HFFc6 (cell line): ENCODE data around the gene FGFR3. TPM values are rescaled to one million over a fixed set of nuclear protein-coding genes. Genes with fewer than 3 reads are reported as not detected.

Experiments
- DNase-seq: peaks from one replicate; pipeline ENCODE4 v3.0.0-alpha.2; 2018
- H3K27ac Mint-ChIP-seq: 2 replicates; pipeline ENCODE4 v1.8.0; 2020; ENCODE audit warnings: mild to moderate bottlenecking, mixed read lengths
- H3K27me3 Mint-ChIP-seq: 2 replicates; pipeline ENCODE4 v1.8.0; 2021; ENCODE audit warnings: mild to moderate bottlenecking, moderate library complexity, mixed read lengths; ENCODE audit not compliant: insufficient read depth
- H3K36me3 Mint-ChIP-seq: 2 replicates; pipeline ENCODE4 v1.8.0; 2021; ENCODE audit warnings: low read depth, mixed read lengths
- H3K4me1 Mint-ChIP-seq: 2 replicates; pipeline ENCODE4 v1.8.0; 2020; ENCODE audit warnings: low read depth, mixed read lengths
- H3K4me3 Mint-ChIP-seq: 2 replicates; pipeline ENCODE4 v1.8.0; 2020; ENCODE audit warnings: mild to moderate bottlenecking, moderate library complexity, mixed read lengths
- H3K9me3 Mint-ChIP-seq: 2 replicates; pipeline ENCODE4 v1.8.0; 2020; ENCODE audit warnings: mild to moderate bottlenecking, mixed read lengths
- long read RNA-seq: library from polyadenylated mRNA; unstranded; transcript quantifications from one replicate; pipeline ENCODE4 v2.0.0, GENCODE V29; 2019
- total RNA-seq, 6 experiments: library from RNA; stranded (reverse); fragmentation: NEBNext Ultra II Directional; extraction: Animal tissue kit (Norgen Biotek cat#: 25700); gene quantifications; 2 replicates in 1 of 6; 3 replicates in 5 of 6; pipeline ENCODE4 v1.2.3, GENCODE V29; 2021
- TF ChIP-seq, protein P1 (sequence below): fragments of 200-600 bp; sonication (generic); IDR thresholded peaks from 2 replicates; pipeline ENCODE4 v1.5.0; 2021; ENCODE audit warnings: antibody characterized with exemption, mild to moderate bottlenecking

FGFR3 gene
- total RNA-seq = 1 to 10 TPM in 1 of 6 experiments, under 1 TPM in 5; 0.59 to 1.6 (median 0.75) TPM
- long read RNA-seq = 0 reads

DNA sequence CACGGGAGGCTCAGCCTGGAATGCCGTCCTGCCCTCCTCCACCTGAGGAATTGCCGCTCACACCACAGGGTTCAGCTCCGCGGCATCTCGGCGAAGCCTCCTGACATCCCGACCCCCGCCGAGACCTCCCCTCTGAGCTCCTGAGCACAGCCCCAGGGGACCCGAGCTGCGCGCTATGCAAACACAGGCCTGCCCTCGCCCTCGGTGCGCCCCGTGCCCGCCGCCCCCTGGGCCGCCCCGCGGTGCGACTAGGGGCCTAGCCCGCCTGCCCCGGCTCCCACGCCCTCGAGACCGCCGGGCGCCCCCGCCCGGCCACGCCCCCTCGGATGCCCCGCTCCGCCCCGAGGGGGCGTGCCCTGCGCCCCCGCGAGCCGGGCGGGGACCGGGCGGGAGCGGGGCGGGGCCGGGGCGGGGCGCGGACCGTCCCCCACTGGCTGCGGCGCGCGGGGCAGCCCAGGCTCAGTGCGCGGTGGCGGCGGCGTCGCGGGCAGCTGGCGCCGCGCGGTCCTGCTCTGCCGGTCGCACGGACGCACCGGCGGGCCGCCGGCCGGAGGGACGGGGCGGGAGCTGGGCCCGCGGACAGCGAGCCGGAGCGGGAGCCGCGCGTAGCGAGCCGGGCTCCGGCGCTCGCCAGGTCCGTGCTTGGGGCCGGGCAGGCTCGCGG lies at the start of gene FGFR3:
FGFR3 (plus strand) TSS at position 462 of the 664 bp plus-strand sequence. CDS start 642 bp downstream, outside the sequence.
- Mint-ChIP-seq H3K36me3 (no peaks in the 10 kb centered on the region), H3K27me3 (peaks cover 14% of the 10 kb centered on the region), H3K4me1 (no peaks in the 10 kb centered on the region), H3K4me3 (no peak within 1 kb of the TSS), H3K9me3 (no peaks in the 10 kb centered on the region), H3K27ac (no peak within 1 kb of the TSS)
- DNase-seq = no peak
- TF ChIP-seq, protein P1, sequence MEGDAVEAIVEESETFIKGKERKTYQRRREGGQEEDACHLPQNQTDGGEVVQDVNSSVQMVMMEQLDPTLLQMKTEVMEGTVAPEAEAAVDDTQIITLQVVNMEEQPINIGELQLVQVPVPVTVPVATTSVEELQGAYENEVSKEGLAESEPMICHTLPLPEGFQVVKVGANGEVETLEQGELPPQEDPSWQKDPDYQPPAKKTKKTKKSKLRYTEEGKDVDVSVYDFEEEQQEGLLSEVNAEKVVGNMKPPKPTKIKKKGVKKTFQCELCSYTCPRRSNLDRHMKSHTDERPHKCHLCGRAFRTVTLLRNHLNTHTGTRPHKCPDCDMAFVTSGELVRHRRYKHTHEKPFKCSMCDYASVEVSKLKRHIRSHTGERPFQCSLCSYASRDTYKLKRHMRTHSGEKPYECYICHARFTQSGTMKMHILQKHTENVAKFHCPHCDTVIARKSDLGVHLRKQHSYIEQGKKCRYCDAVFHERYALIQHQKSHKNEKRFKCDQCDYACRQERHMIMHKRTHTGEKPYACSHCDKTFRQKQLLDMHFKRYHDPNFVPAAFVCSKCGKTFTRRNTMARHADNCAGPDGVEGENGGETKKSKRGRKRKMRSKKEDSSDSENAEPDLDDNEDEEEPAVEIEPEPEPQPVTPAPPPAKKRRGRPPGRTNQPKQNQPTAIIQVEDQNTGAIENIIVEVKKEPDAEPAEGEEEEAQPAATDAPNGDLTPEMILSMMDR = no peak

DNA sequence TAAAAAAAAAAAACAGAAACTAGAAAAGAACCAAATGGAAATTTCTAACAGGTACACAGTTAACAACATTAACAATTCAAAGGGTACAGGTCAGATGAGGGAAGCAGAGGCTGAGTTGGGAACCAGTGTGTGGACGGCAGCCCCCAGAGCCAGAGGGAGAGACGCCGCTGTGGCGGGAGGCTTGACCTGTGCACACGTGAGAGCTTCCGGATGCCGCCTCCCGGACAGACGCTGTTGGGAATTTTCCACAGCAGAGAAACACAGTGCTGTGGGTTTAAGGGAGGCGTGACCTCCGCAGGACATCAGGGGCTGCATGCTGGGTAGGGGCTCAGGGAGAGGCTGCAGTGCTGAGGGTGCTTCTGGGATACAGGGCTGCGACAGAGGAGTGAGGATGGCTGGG lies 49.5 kb upstream of the FGFR3 start:
- TF ChIP-seq, protein P1 = no peak
- Mint-ChIP-seq H3K36me3 (peaks cover 15% of the 10 kb centered on the region), H3K27me3 (peaks cover 3% of the 10 kb centered on the region), H3K27ac (no peak overlapping the region), H3K4me3 (no peak overlapping the region), H3K4me1 (no peaks in the 10 kb centered on the region), H3K9me3 (peaks cover 5% of the 10 kb centered on the region)
- no peak for DNase-seq

DNA sequence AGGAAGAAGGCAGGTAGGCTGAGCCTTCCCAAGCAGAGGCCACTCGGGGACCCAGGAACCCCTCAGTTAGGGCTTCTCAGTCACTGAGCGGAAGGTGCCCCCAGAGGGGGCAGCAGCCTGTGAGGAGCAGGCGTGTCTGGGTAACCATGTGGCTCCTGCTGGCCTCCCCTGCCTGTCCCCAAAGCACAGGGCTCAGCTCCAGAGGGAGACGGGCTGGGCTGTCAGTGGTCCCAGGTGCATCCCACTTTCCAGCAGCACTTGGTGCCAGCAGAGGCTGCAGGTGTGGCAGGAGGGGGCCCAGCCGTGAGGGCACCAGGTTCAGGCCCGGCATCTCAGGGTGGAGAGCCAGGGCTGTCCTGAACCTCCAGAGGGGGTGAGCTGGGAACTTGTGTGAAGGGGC lies 49.1 kb upstream of the FGFR3 start:
- Mint-ChIP-seq H3K4me3 (no peak overlapping the region), H3K4me1 (no peaks in the 10 kb centered on the region), H3K36me3 (peaks cover 10% of the 10 kb centered on the region), H3K27me3 (peaks cover 2% of the 10 kb centered on the region; the same call in 1 of the 2 replicates), H3K9me3 (peaks cover 1% of the 10 kb centered on the region), H3K27ac (no peak overlapping the region)
- DNase-seq = no peak
- TF ChIP-seq, protein P1 = no peak

DNA sequence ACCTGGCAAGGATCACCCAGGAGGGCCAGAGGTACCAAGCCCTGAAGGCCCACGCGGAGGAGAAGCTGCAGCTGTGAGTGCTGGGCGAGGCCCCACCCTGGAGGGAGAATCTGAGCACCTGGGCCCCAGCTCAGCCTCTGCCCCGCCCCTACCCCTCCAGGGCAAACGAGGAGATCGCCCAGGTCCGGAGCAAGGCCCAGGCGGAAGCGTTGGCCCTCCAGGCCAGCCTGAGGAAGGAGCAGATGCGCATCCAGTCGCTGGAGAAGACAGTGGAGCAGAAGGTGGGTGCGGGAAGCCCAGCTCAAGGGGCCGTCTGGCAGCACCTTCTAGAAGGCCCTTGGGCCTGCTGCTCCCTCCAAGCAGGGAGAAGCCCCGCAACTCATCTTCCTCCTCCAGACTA lies 48.5 kb upstream of the FGFR3 start:
- H3K4me1 Mint-ChIP-seq = no peaks in the 10 kb centered on the region
- H3K9me3 Mint-ChIP-seq = no peaks in the 10 kb centered on the region
- H3K27ac Mint-ChIP-seq = no peak overlapping the region
- TF ChIP-seq, protein P1 = no peak
- H3K27me3 Mint-ChIP-seq = peaks cover 2% of the 10 kb centered on the region; the same call in 1 of the 2 replicates
- peaks cover 9% of the 10 kb centered on the region; the same call in 1 of the 2 replicates for H3K36me3 Mint-ChIP-seq
- no peak overlapping the region for H3K4me3 Mint-ChIP-seq
- DNase-seq = no peak

DNA sequence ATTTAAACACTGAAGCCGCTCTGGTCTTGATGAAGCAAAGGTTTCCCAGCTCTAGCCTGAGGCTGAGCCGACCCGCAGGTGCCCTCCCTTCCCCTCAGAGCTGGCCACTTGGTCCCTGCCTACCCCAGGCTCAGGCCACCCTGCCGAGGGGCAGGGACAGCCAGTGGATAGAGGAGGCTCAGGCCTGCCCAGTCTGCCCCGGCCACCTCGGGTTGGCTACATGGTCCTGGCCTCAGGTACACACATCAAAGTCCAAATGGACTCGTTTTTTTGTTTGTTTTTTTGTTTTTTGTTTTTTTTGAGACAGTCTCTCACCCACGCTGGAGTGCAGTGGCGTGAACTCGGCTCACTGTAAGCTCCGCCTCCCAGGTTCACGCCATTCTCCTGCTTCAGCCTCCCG lies 47.9 kb upstream of the FGFR3 start:
- peaks cover 9% of the 10 kb centered on the region; the same call in 1 of the 2 replicates for H3K36me3 Mint-ChIP-seq
- no peaks in the 10 kb centered on the region for H3K4me1 Mint-ChIP-seq
- H3K27me3 Mint-ChIP-seq = peaks cover 2% of the 10 kb centered on the region; the same call in 1 of the 2 replicates
- H3K4me3 Mint-ChIP-seq = no peak overlapping the region
- no peaks in the 10 kb centered on the region for H3K9me3 Mint-ChIP-seq
- DNase-seq = no peak
- TF ChIP-seq, protein P1 = no peak
- H3K27ac Mint-ChIP-seq = no peak overlapping the region
